Upper lobe of left lung (tissue), 4 donors: Measurements from ENCODE around the gene SLC1A7.

ENCODE experiments used
- EP300 ChIP-seq, 4 donors: sonication (generic); formaldehyde crosslinking; IDR thresholded peaks; one replicate each; pipeline ENCODE4 v1.5.1; 2017; ENCODE audit warnings: antibody characterized with exemption in 4 of 4, control low read depth in 2 of 4
- TF ChIP-seq, protein P1 (sequence below), 6 experiments: fragments of 450-650 bp in 4 of 6; fragments of 200-600 bp in 2 of 6; sonication (generic) in 2 of 6; IDR thresholded peaks; one replicate each; pipeline ENCODE4 v1.5.1; 2016 to 2019; ENCODE audit warnings: antibody characterized with exemption in 6 of 6

DNA sequence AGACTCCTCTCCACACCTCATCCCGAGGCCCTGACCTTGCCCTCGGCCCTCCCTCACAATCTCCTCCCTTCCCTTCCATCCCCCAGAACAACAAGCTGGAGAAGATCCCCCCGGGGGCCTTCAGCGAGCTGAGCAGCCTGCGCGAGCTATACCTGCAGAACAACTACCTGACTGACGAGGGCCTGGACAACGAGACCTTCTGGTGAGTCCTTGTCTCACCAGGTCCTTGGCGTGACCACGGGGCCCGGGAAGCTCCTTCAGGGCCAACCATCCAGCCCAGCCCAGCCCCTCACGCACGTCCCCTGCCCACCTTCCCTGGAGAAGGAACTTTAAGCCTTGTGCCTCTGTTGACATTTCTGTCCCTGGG, 64.9 kb downstream of the SLC1A7 start:
- TF ChIP-seq, protein P1, sequence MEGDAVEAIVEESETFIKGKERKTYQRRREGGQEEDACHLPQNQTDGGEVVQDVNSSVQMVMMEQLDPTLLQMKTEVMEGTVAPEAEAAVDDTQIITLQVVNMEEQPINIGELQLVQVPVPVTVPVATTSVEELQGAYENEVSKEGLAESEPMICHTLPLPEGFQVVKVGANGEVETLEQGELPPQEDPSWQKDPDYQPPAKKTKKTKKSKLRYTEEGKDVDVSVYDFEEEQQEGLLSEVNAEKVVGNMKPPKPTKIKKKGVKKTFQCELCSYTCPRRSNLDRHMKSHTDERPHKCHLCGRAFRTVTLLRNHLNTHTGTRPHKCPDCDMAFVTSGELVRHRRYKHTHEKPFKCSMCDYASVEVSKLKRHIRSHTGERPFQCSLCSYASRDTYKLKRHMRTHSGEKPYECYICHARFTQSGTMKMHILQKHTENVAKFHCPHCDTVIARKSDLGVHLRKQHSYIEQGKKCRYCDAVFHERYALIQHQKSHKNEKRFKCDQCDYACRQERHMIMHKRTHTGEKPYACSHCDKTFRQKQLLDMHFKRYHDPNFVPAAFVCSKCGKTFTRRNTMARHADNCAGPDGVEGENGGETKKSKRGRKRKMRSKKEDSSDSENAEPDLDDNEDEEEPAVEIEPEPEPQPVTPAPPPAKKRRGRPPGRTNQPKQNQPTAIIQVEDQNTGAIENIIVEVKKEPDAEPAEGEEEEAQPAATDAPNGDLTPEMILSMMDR (IDR thresholded peaks at IDR 0.05), result no peak
- TF ChIP-seq EP300 (IDR thresholded peaks at IDR 0.05), result no peak
